Measurements from ENCODE around the gene ANG.
"Not testable (repeated sequence)": the region's sequence is repeated elsewhere in the genome, so short reads cannot be mapped to it uniquely, and the experiment has no call there.

ANG gene

DNA sequence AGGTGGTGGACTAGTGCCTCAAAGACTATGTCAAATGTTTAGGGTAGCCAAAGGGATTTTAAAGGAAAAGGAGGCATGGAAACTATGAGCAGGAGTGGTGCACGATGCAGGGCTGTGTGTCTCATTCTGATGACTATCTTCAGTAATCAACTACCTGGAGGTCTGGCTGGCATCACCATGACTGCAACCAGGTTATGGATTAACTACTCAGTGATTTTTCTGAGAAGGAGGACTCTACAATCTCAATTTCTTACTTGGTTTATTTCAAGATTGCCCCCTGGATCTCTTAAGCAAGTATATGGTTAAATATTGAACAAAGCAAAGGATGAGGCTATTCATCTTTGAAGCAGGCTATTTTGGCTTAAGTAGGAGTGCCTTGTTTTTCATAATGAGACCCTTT, 38.0 kb downstream of the ANG start:
- H3K4me3 ChIP-seq (ENCODE audit: low read depth, low read length), result no peak overlapping the region
- H3K36me3 ChIP-seq (ENCODE audit: control insufficient read depth, insufficient read depth, low read length), result no peaks in the 10 kb centered on the region
- no peak overlapping the region for H3K9ac ChIP-seq (ENCODE audit: low read length)
- H3K27ac ChIP-seq (ENCODE audit: low read depth, low read length), result no peak overlapping the region
- no peaks in the 10 kb centered on the region for H3K9me3 ChIP-seq (ENCODE audit: control insufficient read depth, insufficient read depth, low read depth, low read length)
- H3K27me3 ChIP-seq (ENCODE audit: control insufficient read depth, insufficient read depth, low read length), result no peaks in the 10 kb centered on the region
- H3K4me1 ChIP-seq (ENCODE audit: control insufficient read depth, insufficient read depth, low read length), result no peaks in the 10 kb centered on the region

DNA sequence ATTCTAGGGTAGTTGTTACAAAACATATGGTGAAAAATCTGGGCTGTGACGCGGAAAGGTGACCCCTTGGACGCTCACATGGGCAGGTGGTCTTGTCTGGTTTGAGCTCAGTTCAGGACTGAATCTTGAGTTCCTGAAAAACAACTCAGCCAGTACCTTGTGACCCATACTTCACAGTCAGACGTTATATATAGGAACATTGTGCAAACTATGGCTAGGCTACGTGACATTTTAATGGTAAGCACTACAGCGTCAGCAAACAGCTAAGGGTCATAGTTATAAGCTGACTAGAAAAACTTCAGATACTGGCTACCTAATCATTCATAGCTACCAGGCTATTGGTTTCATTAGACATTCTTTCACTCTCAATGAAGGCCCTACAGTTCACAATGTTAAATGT, 42.3 kb downstream of the ANG start:
- H3K4me3 ChIP-seq (ENCODE audit: low read depth, low read length), result no peak overlapping the region
- no peaks in the 10 kb centered on the region for H3K27me3 ChIP-seq (ENCODE audit: control insufficient read depth, insufficient read depth, low read length)
- no peaks in the 10 kb centered on the region for H3K36me3 ChIP-seq (ENCODE audit: control insufficient read depth, insufficient read depth, low read length)
- peaks cover 3% of the 10 kb centered on the region; the same call in 1 of the 2 replicates for H3K4me1 ChIP-seq (ENCODE audit: control insufficient read depth, insufficient read depth, low read length)
- H3K9me3 ChIP-seq (ENCODE audit: control insufficient read depth, insufficient read depth, low read depth, low read length), result no peaks in the 10 kb centered on the region
- no peak overlapping the region for H3K9ac ChIP-seq (ENCODE audit: low read length)
- H3K27ac ChIP-seq (ENCODE audit: low read depth, low read length), result no peak overlapping the region

DNA sequence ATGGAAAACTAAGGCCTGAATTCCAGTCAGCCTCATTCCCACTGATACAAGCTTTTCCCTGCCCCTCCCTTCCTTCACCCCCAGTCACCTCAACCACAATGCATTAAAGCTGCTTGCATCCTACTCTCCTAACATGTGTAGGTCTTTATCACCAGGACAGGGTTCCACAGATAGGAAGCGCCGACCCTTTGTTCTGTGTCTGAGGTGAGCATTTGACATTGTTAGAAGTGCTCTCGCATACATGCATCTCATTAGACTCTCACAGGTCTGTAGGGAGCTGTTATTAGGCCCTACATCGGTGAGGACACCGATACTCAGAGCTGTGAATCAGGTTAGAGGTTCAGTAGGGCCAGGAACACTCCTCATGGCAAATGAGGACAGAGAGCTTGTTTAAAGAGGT, 43.9 kb downstream of the ANG start:
- H3K9ac ChIP-seq (ENCODE audit: low read length), result no peak overlapping the region
- no peaks in the 10 kb centered on the region for H3K27me3 ChIP-seq (ENCODE audit: control insufficient read depth, insufficient read depth, low read length)
- no peaks in the 10 kb centered on the region for H3K36me3 ChIP-seq (ENCODE audit: control insufficient read depth, insufficient read depth, low read length)

GRCh38 chr14:20732979-20733635, 44.5 kb downstream of the ANG start:
- no peak overlapping the region for H3K27ac ChIP-seq (ENCODE audit: low read depth, low read length)
- peaks cover 3% of the 10 kb centered on the region; the same call in 1 of the 2 replicates for H3K4me1 ChIP-seq (ENCODE audit: control insufficient read depth, insufficient read depth, low read length)
- H3K4me3 ChIP-seq (ENCODE audit: low read depth, low read length), result no peak overlapping the region
- no peaks in the 10 kb centered on the region for H3K36me3 ChIP-seq (ENCODE audit: control insufficient read depth, insufficient read depth, low read length)
- H3K27me3 ChIP-seq (ENCODE audit: control insufficient read depth, insufficient read depth, low read length), result no peaks in the 10 kb centered on the region
- H3K9ac ChIP-seq (ENCODE audit: low read length), result no peak overlapping the region
- H3K9me3 ChIP-seq (ENCODE audit: control insufficient read depth, insufficient read depth, low read depth, low read length), result no peaks in the 10 kb centered on the region

More for the DNA sequence above, 43.9 kb downstream of the ANG start:
- Histone ChIP-seq H3K4me3 (ENCODE audit: low read depth, low read length) (no peak overlapping the region), H3K4me1 (ENCODE audit: control insufficient read depth, insufficient read depth, low read length) (peaks cover 3% of the 10 kb centered on the region; the same call in 1 of the 2 replicates), H3K27ac (ENCODE audit: low read depth, low read length) (no peak overlapping the region), H3K9me3 (ENCODE audit: control insufficient read depth, insufficient read depth, low read depth, low read length) (no peaks in the 10 kb centered on the region)

GRCh38 chr14:20733684-20734429, 45.3 kb downstream of the ANG start:
- no peaks in the 10 kb centered on the region for H3K27me3 ChIP-seq (ENCODE audit: control insufficient read depth, insufficient read depth, low read length)
- H3K4me3 ChIP-seq (ENCODE audit: low read depth, low read length), result no peak overlapping the region

GRCh38 chr14:20734430-20734806, 45.9 kb downstream of the ANG start:
- H3K4me3 ChIP-seq (ENCODE audit: low read depth, low read length), result no peak overlapping the region
- no peak overlapping the region for H3K9ac ChIP-seq (ENCODE audit: low read length)
- H3K9me3 ChIP-seq (ENCODE audit: control insufficient read depth, insufficient read depth, low read depth, low read length), result no peaks in the 10 kb centered on the region
- peaks cover 3% of the 10 kb centered on the region; the same call in 1 of the 2 replicates for H3K4me1 ChIP-seq (ENCODE audit: control insufficient read depth, insufficient read depth, low read length)
- H3K36me3 ChIP-seq (ENCODE audit: control insufficient read depth, insufficient read depth, low read length), result no peaks in the 10 kb centered on the region
- H3K27me3 ChIP-seq (ENCODE audit: control insufficient read depth, insufficient read depth, low read length), result no peaks in the 10 kb centered on the region
- no peak overlapping the region for H3K27ac ChIP-seq (ENCODE audit: low read depth, low read length)

More at GRCh38 chr14:20733684-20734429, 45.3 kb downstream of the ANG start:
- H3K27ac ChIP-seq (ENCODE audit: low read depth, low read length), result no peak overlapping the region
- H3K36me3 ChIP-seq (ENCODE audit: control insufficient read depth, insufficient read depth, low read length), result no peaks in the 10 kb centered on the region
- H3K9me3 ChIP-seq (ENCODE audit: control insufficient read depth, insufficient read depth, low read depth, low read length), result no peaks in the 10 kb centered on the region
- no peak overlapping the region for H3K9ac ChIP-seq (ENCODE audit: low read length)
- peaks cover 3% of the 10 kb centered on the region; the same call in 1 of the 2 replicates for H3K4me1 ChIP-seq (ENCODE audit: control insufficient read depth, insufficient read depth, low read length)

GRCh38 chr14:20738292-20738691, 49.7 kb downstream of the ANG start:
- H3K27me3 ChIP-seq (ENCODE audit: control insufficient read depth, insufficient read depth, low read length); H3K4me3 ChIP-seq (ENCODE audit: low read depth, low read length); H3K9me3 ChIP-seq (ENCODE audit: control insufficient read depth, insufficient read depth, low read depth, low read length); H3K36me3 ChIP-seq (ENCODE audit: control insufficient read depth, insufficient read depth, low read length); H3K4me1 ChIP-seq (ENCODE audit: control insufficient read depth, insufficient read depth, low read length); H3K9ac ChIP-seq (ENCODE audit: low read length); H3K27ac ChIP-seq (ENCODE audit: low read depth, low read length): not testable (repeated sequence)

- Histone ChIP-seq H3K4me3 (ENCODE audit: low read depth, low read length) (no peak overlapping the region), H3K27me3 (ENCODE audit: control insufficient read depth, insufficient read depth, low read length) (no peaks in the 10 kb centered on the region), H3K4me1 (ENCODE audit: control insufficient read depth, insufficient read depth, low read length) (no peaks in the 10 kb centered on the region), H3K9me3 (ENCODE audit: control insufficient read depth, insufficient read depth, low read depth, low read length) (peaks cover 2% of the 10 kb centered on the region; the same call in 1 of the 2 replicates), H3K36me3 (ENCODE audit: control insufficient read depth, insufficient read depth, low read length) (no peaks in the 10 kb centered on the region), H3K9ac (ENCODE audit: low read length) (no peak overlapping the region), H3K27ac (ENCODE audit: low read depth, low read length) (no peak overlapping the region)
These were observed 53.6 kb downstream of the ANG start for GRCh38 chr14:20742132-20742531.

DNA sequence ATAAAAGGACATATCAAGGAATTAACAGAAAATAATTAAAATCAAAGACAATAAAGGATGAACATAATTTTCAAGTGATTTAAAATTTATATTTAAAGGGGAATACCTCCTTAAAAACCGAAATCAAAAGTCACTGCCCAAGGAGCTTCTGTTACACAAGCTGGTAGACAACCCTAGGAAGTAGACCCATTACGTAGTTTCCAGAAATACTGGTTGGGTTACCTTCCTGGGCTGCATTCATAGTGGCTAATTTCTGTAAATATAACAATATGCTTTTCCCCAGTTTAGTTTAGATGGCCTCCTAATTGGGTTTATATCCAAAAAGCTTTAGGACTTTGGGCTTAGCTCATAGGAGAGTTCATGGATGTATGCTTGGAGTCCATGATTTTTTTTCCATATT, 55.0 kb downstream of the ANG start:
- no peaks in the 10 kb centered on the region for H3K27me3 ChIP-seq (ENCODE audit: control insufficient read depth, insufficient read depth, low read length)

More for the DNA sequence above, 55.0 kb downstream of the ANG start:
- Histone ChIP-seq H3K9me3 (ENCODE audit: control insufficient read depth, insufficient read depth, low read depth, low read length) (peaks cover 2% of the 10 kb centered on the region; the same call in 1 of the 2 replicates), H3K27ac (ENCODE audit: low read depth, low read length) (no peak overlapping the region), H3K4me3 (ENCODE audit: low read depth, low read length) (no peak overlapping the region), H3K9ac (ENCODE audit: low read length) (no peak overlapping the region), H3K4me1 (ENCODE audit: control insufficient read depth, insufficient read depth, low read length) (no peaks in the 10 kb centered on the region), H3K36me3 (ENCODE audit: control insufficient read depth, insufficient read depth, low read length) (no peaks in the 10 kb centered on the region)
